ENCODE measurements around the gene HAVCR2. TPM values are rescaled to one million over a fixed set of nuclear protein-coding genes. Genes with fewer than 3 reads are reported as not detected.
A peak's percentile ranks its signal among the peaks of the same experiment; 100 is the strongest.

Gene HAVCR2
- total and polyA plus RNA-seq, 9 of the 15 experiments (the other 6 are each of a cell fraction or from before 2014, with no cell fraction given) = 0.04 to 0.11 (median 0.06) TPM; not detected in 5

GRCh38 chr5:157130925-157131324 is 22.1 kb upstream of the HAVCR2 start:
- ChIA-PET POLR2A (no interaction called here), CTCF (ENCODE audit: low intra/inter-chr PET ratio) (no interaction called here)
- DNase-seq (ENCODE audit: extremely low read depth in 1 of 4, low spot score in 3 of 4) = peak in 2 of 4 experiments; percentile 23 to 25
- no peaks in the 10 kb centered on the region for H3K27me3 ChIP-seq (ENCODE audit: control insufficient read depth in 2 of 2, insufficient read depth in 2 of 2, low read length in 2 of 2)
- H3K4me2 ChIP-seq (ENCODE audit: insufficient read depth, low read length) = no peak overlapping the region
- in situ Hi-C loops (cut with MboI) (loop anchor here (10.0 kb wide), 1 partner anchor 1996 kb away; no protein-coding TSS in a partner anchor), intact Hi-C loops (cut with micrococcal nuclease) (loop anchor here (5.0 kb wide), 1 partner anchor 1994 kb away; no protein-coding TSS in a partner anchor)
- H3K79me2 ChIP-seq (ENCODE audit: control insufficient read depth, insufficient read depth, low read length) = no peaks in the 10 kb centered on the region
- H2AFZ ChIP-seq (ENCODE audit: low read depth, low read length) = no peak overlapping the region
- H3K9ac ChIP-seq (ENCODE audit: insufficient read depth in 1 of 2, low read depth in 2 of 2, low read length in 2 of 2) = no peak overlapping the region
- H3K9me1 ChIP-seq (ENCODE audit: control insufficient read depth, insufficient read depth, low read length) = no peaks in the 10 kb centered on the region
- ATAC-seq = peak; percentile 61
- no peaks in the 10 kb centered on the region for H4K20me1 ChIP-seq (replicated peaks; ENCODE audit: control insufficient read depth, insufficient read depth, low read length)
- H3K27ac ChIP-seq (ENCODE audit: extremely low read depth, low read depth, low read length) = no peak overlapping the region
- H3K4me3 ChIP-seq = no peak overlapping the region
- WGBS (ENCODE audit: insufficient coverage, low coverage, missing lambda C conversion rate) = 1% methylated on average over 6 of the region's 7 CpGs
- H3K9me3 ChIP-seq (replicated peaks; ENCODE audit: control insufficient read depth, insufficient read depth, low read depth, low read length) = no peaks in the 10 kb centered on the region
- BruUV-seq (replicated peaks) = no TSS peak
- TF ChIP-seq GATA2 (CRISPR knock-in tag; IDR thresholded peaks at IDR 0.05) (no peak), FOSL1 (tag; conservative IDR thresholded peaks at IDR 0.05) (peak; percentile 44), ZNF134 (CRISPR knock-in tag; conservative IDR thresholded peaks at IDR 0.05) (no peak), JUND (IDR thresholded peaks at IDR 0.05; ENCODE audit: borderline replicate concordance, low read depth, low read length) (0 out of 2 replicates have a peak, but pooled peaks have one; percentile 22), JUND (tag; IDR thresholded peaks at IDR 0.05; ENCODE audit: borderline replicate concordance, low read depth, low read length) (no peak), ZNF384 (IDR thresholded peaks at IDR 0.05; ENCODE audit: low read depth, low read length) (peak; percentile 73), TEAD4 (IDR thresholded peaks at IDR 0.05; ENCODE audit: low read length) (0 out of 2 replicates have a peak, but pooled peaks have one; percentile 25), TEAD4 (CRISPR knock-in tag; IDR thresholded peaks at IDR 0.05; ENCODE audit: borderline replicate concordance) (no peak), CBFA2T3 (IDR thresholded peaks at IDR 0.05) (peak; percentile 36)
- no peaks in the 10 kb centered on the region; a peak in 1 of 5 replicates for H3K4me1 ChIP-seq (replicated peaks in 1 of 2; ENCODE audit: control insufficient read depth in 2 of 2, insufficient read depth in 2 of 2, low read length in 2 of 2)
- FAIRE-seq = no peak
- no peaks in the 10 kb centered on the region for H3K36me3 ChIP-seq (ENCODE audit: control insufficient read depth, insufficient read depth, low read length)

All from K562 (cell line).